ENCODE results near the gene NAA80. TPM values are rescaled to one million over a fixed set of nuclear protein-coding genes. Genes with fewer than 3 reads are reported as not detected.

NAA80 gene
- total RNA-seq, 4 donors from 2014 or later = 12.5 to 22.1 (median 14.8) TPM

- Histone ChIP-seq H3K4me1 (peaks cover 20 to 44% of the 10 kb centered on the region in 2 donors), H3K4me3 (peak overlapping the region; percentile 38 to 58 (median 52)), H3K27ac (peak overlapping the region; percentile 89 to 98 (median 97)), H3K9me3 (no peaks in the 10 kb centered on the region), H3K27me3 (no peaks in the 10 kb centered on the region), H3K36me3 (no peaks in the 10 kb centered on the region)
- ATAC-seq (no peak), DNase-seq (no peak)
- intact Hi-C loops (cut with DNase I; ENCODE audit: low total_unique reads) = no loop called here
- in situ Hi-C loops (cut with MboI; ENCODE audit: low sequenced_read_pairs in 4 of 4) = loop anchor here in 1 of 4 donors (10.0 kb wide), 1 partner anchor 205 kb away; no protein-coding TSS in a partner anchor
- no peak for TF ChIP-seq CTCF (IDR thresholded peaks at IDR 0.05 in 4 of 5, conservative IDR thresholded peaks at IDR 0.05 in 1 of 5)
- no peak for TF ChIP-seq POLR2A (IDR thresholded peaks at IDR 0.05)
Observed at GRCh38 chr3:50340147-50340447, 40.9 kb upstream of the NAA80 start.

- no peak for DNase-seq
- peak overlapping the region; percentile 38 to 58 (median 52) for H3K4me3 ChIP-seq
- no peak for ATAC-seq
- TF ChIP-seq CTCF (IDR thresholded peaks at IDR 0.05 in 4 of 5, conservative IDR thresholded peaks at IDR 0.05 in 1 of 5) (no peak), POLR2A (IDR thresholded peaks at IDR 0.05) (no peak)
- in situ Hi-C loops (cut with MboI; ENCODE audit: low sequenced_read_pairs in 4 of 4) = loop anchor here in 1 of 4 donors (10.0 kb wide), 1 partner anchor 205 kb away; no protein-coding TSS in a partner anchor
- intact Hi-C loops (cut with DNase I; ENCODE audit: low total_unique reads) = no loop called here
- H3K27ac ChIP-seq = peak overlapping the region; percentile 89 to 98 (median 97)
- no peaks in the 10 kb centered on the region for H3K27me3 ChIP-seq
- H3K4me1 ChIP-seq = peaks cover 24 to 49% of the 10 kb centered on the region in 2 donors
- H3K9me3 ChIP-seq = no peaks in the 10 kb centered on the region
- H3K36me3 ChIP-seq = no peaks in the 10 kb centered on the region
Observed at GRCh38 chr3:50339485-50340146, 40.4 kb upstream of the NAA80 start.

- no peaks in the 10 kb centered on the region for H3K36me3 ChIP-seq
- peak overlapping the region in 1 of 4 donors; percentile 75 for H3K4me3 ChIP-seq
- no peaks in the 10 kb centered on the region for H3K9me3 ChIP-seq
- peaks cover 31 to 54% of the 10 kb centered on the region in 2 donors for H3K4me1 ChIP-seq
- TF ChIP-seq CTCF (IDR thresholded peaks at IDR 0.05 in 4 of 5, conservative IDR thresholded peaks at IDR 0.05 in 1 of 5) (no peak), POLR2A (IDR thresholded peaks at IDR 0.05) (no peak)
- in situ Hi-C loops (cut with MboI; ENCODE audit: low sequenced_read_pairs in 4 of 4) = no loop called here
- H3K27ac ChIP-seq = peak overlapping the region; percentile 89 to 98 (median 97)
- no peaks in the 10 kb centered on the region for H3K27me3 ChIP-seq
- intact Hi-C loops (cut with DNase I; ENCODE audit: low total_unique reads) = no loop called here
- ATAC-seq (no peak), DNase-seq (no peak)
Observed at GRCh38 chr3:50338965-50339364, 39.8 kb upstream of the NAA80 start.

GRCh38 chr3:50337175-50337861 lies 38.1 kb upstream of the NAA80 start:
- TF ChIP-seq CTCF (IDR thresholded peaks at IDR 0.05 in 4 of 5, conservative IDR thresholded peaks at IDR 0.05 in 1 of 5) (no peak), POLR2A (IDR thresholded peaks at IDR 0.05) (peak; percentile 94 to 96)
- ATAC-seq = peak; percentile 84 to 86
- peak; percentile 100 for DNase-seq
- H3K27ac ChIP-seq = peak overlapping the region; percentile 89 to 98 (median 97)
- H3K4me1 ChIP-seq = peaks cover 38 to 64% of the 10 kb centered on the region in 2 donors
- peak overlapping the region; percentile 75 to 91 (median 82) for H3K4me3 ChIP-seq
- H3K27me3 ChIP-seq = no peaks in the 10 kb centered on the region
- intact Hi-C loops (cut with DNase I; ENCODE audit: low total_unique reads) = loop anchor here (1.0 kb wide), 1 partner anchor 16 kb away; no protein-coding TSS in a partner anchor
- H3K36me3 ChIP-seq = no peaks in the 10 kb centered on the region
- H3K9me3 ChIP-seq = no peaks in the 10 kb centered on the region
- in situ Hi-C loops (cut with MboI; ENCODE audit: low sequenced_read_pairs in 4 of 4) = no loop called here
